HG02852 (cell line): Measurements from ENCODE around the gene ERBB4.
"Not testable (repeated sequence)": the region's sequence is repeated elsewhere in the genome, so short reads cannot be mapped to it uniquely, and the experiment has no call there.

Experiments used
- ATAC-seq: cut with Tn5 transposase; IDR thresholded peaks from one replicate; pipeline ENCODE4 v1.9.1; 2021; ENCODE audit warnings: mild to moderate bottlenecking, moderate library complexity; ENCODE audit not compliant: unreplicated experiment

ERBB4 gene

GRCh38 chr2:212311807-212312404 is 226.7 kb downstream of the ERBB4 start:
- ATAC-seq = no peak

GRCh38 chr2:212299943-212300342 is 238.7 kb downstream of the ERBB4 start:
- no peak for ATAC-seq

GRCh38 chr2:212299333-212299732 is 239.3 kb downstream of the ERBB4 start:
- ATAC-seq = no peak

- no peak for ATAC-seq
Measured at GRCh38 chr2:212295571-212295970, 243.0 kb downstream of the ERBB4 start.

- no peak for ATAC-seq
Measured at GRCh38 chr2:212294816-212295215, 243.8 kb downstream of the ERBB4 start.

- ATAC-seq = no peak
Measured at GRCh38 chr2:212289301-212289700, 249.3 kb downstream of the ERBB4 start.

- ATAC-seq = no peak
Measured at GRCh38 chr2:212288308-212288707, 250.3 kb downstream of the ERBB4 start.

- no peak for ATAC-seq
Measured at GRCh38 chr2:212284166-212284565, 254.4 kb downstream of the ERBB4 start.

GRCh38 chr2:212282671-212283261 is 255.8 kb downstream of the ERBB4 start:
- no peak for ATAC-seq

GRCh38 chr2:212276813-212277212 is 261.8 kb downstream of the ERBB4 start:
- ATAC-seq = no peak

- ATAC-seq = no peak
Measured at GRCh38 chr2:212274215-212274614, 264.4 kb downstream of the ERBB4 start.

- no peak for ATAC-seq
Measured at GRCh38 chr2:212271583-212271982, 267.0 kb downstream of the ERBB4 start.

- ATAC-seq = no peak
Measured at GRCh38 chr2:212269005-212269404, 269.6 kb downstream of the ERBB4 start.

- ATAC-seq = no peak
Measured at GRCh38 chr2:212266297-212266696, 272.3 kb downstream of the ERBB4 start.

- no peak for ATAC-seq
Measured at GRCh38 chr2:212265777-212266176, 272.8 kb downstream of the ERBB4 start.

GRCh38 chr2:212264187-212264586 is 274.4 kb downstream of the ERBB4 start:
- ATAC-seq = no peak

- no peak for ATAC-seq
Measured at GRCh38 chr2:212259226-212259625, 279.4 kb downstream of the ERBB4 start.

- ATAC-seq = no peak
Measured at GRCh38 chr2:212254339-212254738, 284.3 kb downstream of the ERBB4 start.

- no peak for ATAC-seq
Measured at GRCh38 chr2:212249451-212249850, 289.2 kb downstream of the ERBB4 start.

GRCh38 chr2:212245880-212246279 is 292.7 kb downstream of the ERBB4 start:
- no peak for ATAC-seq

GRCh38 chr2:212242724-212243123 is 295.9 kb downstream of the ERBB4 start:
- no peak for ATAC-seq

GRCh38 chr2:212238152-212238551 is 300.4 kb downstream of the ERBB4 start:
- not testable (repeated sequence) for ATAC-seq
